ENCODE results near the gene SYCE3.

The SYCE3 gene

GRCh38 chr22:50516068-50516467 lies 46.7 kb downstream of the SYCE3 start:
- DNase-seq: no peak

DNA sequence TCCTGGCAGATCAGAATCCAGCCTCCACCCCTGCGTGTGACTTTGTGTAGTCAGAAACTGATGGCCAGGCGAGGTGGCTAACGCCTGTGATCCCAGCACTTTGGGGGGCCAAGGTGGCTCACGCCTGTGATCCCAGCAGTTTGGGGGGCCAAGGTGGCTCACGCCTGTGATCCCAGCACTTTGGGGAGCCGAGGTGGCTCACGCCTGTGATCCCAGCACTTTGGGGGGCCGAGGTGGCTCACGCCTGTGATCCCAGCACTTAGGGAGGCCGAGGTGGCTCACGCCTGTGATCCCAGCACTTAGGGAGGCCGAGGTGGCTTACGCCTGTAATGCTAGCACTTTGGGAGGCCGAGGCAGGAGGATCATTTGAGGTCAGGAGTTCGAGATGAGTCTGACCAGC lies 49.5 kb downstream of the SYCE3 start:
- no peak for DNase-seq

GRCh38 chr22:50508897-50509296 lies 53.8 kb downstream of the SYCE3 start:
- DNase-seq: no peak

- DNase-seq: peak in 3 of 4 experiments; percentile 100
These were observed 54.5 kb downstream of the SYCE3 start, which contains the start of gene NCAPH2 for GRCh38 chr22:50507991-50508884. Gene NCAPH2 (plus strand): TSS chr22:50508224. CDS start chr22:50508338, 114 bp downstream.

DNA sequence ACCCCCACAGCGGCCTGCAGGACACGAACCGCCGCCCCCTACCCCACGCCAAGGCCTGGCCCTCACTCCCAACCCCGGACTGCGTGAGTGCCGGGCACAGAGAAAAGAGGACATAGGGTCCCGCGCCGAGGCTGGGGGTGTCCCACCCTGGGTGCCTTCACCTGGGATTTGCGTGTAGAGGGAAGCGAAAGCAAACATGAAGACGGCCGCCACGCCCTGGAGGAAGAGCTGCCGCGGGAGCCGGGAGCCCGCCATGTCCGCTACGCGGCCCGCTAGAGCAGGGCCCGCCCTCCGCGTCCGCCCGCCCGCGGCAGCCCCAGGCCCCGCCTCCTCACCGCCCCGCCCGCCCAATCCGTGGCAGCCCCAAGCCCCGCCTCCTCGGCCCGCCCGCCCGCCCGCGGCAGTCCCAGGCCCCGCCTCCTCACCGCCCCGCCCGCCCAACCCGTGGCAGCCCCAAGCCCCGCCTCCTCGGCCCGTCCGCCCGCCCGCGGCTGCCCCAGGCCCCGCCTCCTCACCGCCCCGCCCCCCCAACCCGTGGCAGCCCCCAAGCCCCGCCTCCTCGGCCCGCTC lies 55.2 kb downstream of the SYCE3 start, which contains the start of gene LMF2:
Gene LMF2 (minus strand): TSS at position 282 of the 570 bp plus-strand sequence. CDS start 27 bp downstream, at position 255.
- peak; percentile 100 for DNase-seq

GRCh38 chr22:50506611-50507420 lies 55.9 kb downstream of the SYCE3 start:
- DNase-seq: no peak

DNA sequence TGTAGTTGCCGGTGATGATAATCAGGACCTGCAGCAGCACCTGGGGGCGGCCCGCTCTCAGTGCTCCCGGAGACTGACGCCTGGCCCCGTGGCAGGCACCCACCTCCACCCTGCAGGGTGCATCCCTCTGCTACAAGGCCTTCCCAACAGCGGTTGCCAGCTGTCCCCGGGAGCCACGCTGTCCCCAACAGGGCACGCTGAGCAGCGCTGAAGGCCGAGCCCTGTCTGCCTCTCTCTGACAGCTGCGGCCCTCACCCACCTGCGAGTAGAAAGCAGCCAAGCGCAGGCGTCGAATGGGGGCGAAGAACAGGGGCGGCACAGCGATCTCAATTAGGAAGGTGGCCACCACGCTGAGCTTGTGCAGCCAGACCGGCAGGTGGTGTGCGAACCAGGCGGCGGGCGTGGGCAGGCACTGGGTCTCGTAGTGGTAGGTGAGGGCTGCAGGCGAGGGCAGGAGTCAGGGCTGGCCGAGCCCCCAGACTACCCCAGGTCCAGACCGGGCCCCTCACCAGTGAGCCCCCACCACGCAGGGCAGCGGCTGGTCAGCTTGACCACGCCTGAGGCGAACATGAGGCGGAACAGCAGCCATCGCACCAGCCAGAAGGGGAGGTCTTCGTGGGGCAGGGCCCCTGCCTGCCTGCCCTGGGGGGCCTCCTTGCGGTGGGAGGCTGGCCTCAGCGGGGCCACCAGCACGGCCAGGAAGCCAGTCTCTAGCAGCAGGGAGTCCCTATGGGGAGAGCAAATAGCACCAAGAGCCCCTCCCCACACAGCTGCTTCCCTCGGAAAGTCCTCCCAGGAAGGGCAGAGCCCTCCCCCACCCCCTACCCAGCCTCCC lies 56.7 kb downstream of the SYCE3 start:
- DNase-seq: no peak

- no peak for DNase-seq
These were observed 57.4 kb downstream of the SYCE3 start for GRCh38 chr22:50505276-50505775.

DNA sequence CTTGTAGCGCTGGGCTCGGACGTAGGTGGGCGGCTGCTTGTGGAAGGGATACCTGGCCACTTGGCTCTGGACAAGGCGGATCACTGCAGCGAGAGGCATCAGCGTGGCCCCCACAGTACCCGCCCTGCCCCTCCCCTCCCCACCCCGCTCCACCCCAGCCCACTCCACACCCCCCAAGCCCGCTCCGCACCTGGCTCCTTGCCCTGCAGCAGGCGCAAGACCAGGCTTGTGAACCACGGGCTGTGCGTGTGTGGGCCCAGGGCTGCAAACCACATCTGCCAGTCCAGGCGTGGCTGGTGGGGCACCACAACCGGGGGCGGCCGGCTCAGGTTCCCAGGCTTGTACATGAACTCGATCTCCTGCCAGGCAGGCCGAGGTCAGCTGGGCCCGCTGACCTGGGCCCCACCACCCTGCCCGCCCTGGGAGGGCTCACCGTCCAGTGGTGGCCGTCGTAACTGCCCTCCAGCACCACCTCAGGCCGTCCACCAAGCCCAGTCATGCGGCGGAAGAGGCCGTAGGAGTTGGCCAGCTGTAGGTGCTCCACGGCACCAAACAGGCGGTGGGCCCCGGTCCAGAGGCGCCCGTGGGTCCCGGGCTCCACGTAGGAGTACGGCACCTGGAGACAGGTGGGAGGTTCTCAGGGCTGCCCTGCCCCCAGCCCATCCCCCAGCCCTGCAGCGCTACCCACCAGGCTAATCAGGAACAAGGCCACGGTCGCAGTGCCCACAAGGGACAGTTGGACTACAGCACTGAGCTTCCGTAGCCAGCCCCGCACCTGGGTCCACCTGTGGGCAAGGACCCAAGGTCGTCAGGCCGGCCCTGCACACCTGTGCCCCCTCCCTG lies 58.1 kb downstream of the SYCE3 start:
- DNase-seq: no peak

DNA sequence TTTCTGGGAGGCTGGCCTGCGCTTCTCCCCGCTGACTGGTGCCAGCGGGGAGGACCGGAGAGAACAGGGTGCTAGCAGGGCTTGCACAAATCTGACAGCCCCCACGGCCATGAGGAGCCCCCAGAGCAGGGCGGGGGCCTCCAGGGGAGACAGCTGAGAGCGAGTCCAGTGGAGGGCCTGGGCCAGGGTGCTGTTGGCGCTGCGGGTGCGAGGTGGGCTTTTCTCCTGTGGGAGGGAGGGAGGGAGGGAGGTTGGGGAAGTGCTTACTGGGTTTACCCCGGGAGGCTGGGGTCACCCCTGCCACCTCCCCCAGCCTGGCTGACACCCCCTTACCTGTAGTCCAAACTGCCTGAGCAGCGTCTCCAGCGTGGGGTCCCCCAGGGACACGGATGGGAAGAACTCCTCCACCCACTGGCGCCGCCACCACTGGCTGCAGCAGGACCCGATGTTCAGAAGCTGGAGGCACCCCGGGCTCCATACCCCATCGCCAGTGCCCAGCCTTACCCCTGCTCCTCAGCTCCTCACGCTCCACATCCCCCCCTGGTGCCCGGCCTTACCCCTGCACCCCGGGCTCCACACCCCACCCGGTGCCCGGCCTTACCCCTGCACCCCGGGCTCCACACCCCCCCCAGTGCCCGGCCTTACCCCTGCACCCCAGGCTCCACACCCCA lies 59.1 kb downstream of the SYCE3 start:
- DNase-seq: no peak

GRCh38 chr22:50502628-50503474 lies 59.9 kb downstream of the SYCE3 start:
- no peak for DNase-seq

GRCh38 chr22:50502096-50502495 lies 60.6 kb downstream of the SYCE3 start:
- DNase-seq: no peak

Measured in activated naive CD4-positive, alpha-beta T cell (primary cell).